Neural progenitor cell (in vitro differentiated cells): Measurements from ENCODE around the gene TRPM7. TPM values are rescaled to one million over a fixed set of nuclear protein-coding genes. Genes with fewer than 3 reads are reported as not detected.
"Not testable (repeated sequence)": the region's sequence is repeated elsewhere in the genome, so short reads cannot be mapped to it uniquely, and the experiment has no call there.

Source experiments
- DNase-seq: peaks from one replicate; pipeline ENCODE4 v3.0.0-alpha.2; 2016; ENCODE audit warnings: low spot score
- H2AFZ ChIP-seq: fragments of 200-600 bp; sonication (generic); replicated peaks from 2 replicates; pipeline ENCODE4 v1.6.1; 2016; ENCODE audit warnings: antibody characterized with exemption
- H3F3A ChIP-seq: fragments of 200-600 bp; sonication (generic); 2 replicates; pipeline ENCODE4 v1.6.1; 2016; ENCODE audit warnings: antibody characterized with exemption, low read depth
- H3K27ac ChIP-seq: fragments of 200-600 bp; sonication (generic); 2 replicates; pipeline ENCODE4 v1.5.1; 2016; ENCODE audit warnings: mild to moderate bottlenecking
- H3K27me3 ChIP-seq: fragments of 200-600 bp; sonication (generic); 2 replicates; pipeline ENCODE4 v1.6.1; 2016; ENCODE audit warnings: mild to moderate bottlenecking, moderate library complexity
- H3K36me3 ChIP-seq: fragments of 200-600 bp; sonication (generic); 2 replicates; pipeline ENCODE4 v1.5.1; 2016
- H3K4me1 ChIP-seq: fragments of 200-600 bp; sonication (generic); 2 replicates; pipeline ENCODE4 v1.6.1; 2016; ENCODE audit warnings: mixed run types
- H3K4me2 ChIP-seq: fragments of 200-600 bp; sonication (generic); 2 replicates; pipeline ENCODE4 v1.6.1; 2016
- H3K4me3 ChIP-seq: fragments of 200-600 bp; sonication (generic); 2 replicates; pipeline ENCODE4 v1.5.1; 2016
- H3K79me2 ChIP-seq: fragments of 200-600 bp; sonication (generic); 2 replicates; pipeline ENCODE4 v1.6.1; 2016; ENCODE audit warnings: low read depth
- H3K9ac ChIP-seq: fragments of 200-600 bp; sonication (generic); 2 replicates; pipeline ENCODE4 v1.6.1; 2016
- H3K9me3 ChIP-seq: fragments of 200-600 bp; sonication (generic); 2 replicates; pipeline ENCODE4 v1.5.1; 2016; ENCODE audit warnings: low read depth
- H4K20me1 ChIP-seq: fragments of 200-600 bp; sonication (generic); 2 replicates; pipeline ENCODE4 v1.6.1; 2016; ENCODE audit warnings: low read depth
- H3K27ac Mint-ChIP-seq: 3 replicates; pipeline ENCODE4 v1.8.0; 2021; ENCODE audit warnings: mixed read lengths
- H3K27me3 Mint-ChIP-seq: 2 replicates; pipeline ENCODE4 v1.8.0; 2022; ENCODE audit warnings: low read depth, mild to moderate bottlenecking, inconsistent platforms, moderate library complexity, mixed read lengths; ENCODE audit not compliant: insufficient read depth
- H3K36me3 Mint-ChIP-seq: 3 replicates; pipeline ENCODE4 v1.8.0; 2021; ENCODE audit warnings: mixed read lengths
- H3K4me1 Mint-ChIP-seq: 3 replicates; pipeline ENCODE4 v1.8.0; 2021; ENCODE audit warnings: mixed read lengths
- H3K4me3 Mint-ChIP-seq: 3 replicates; pipeline ENCODE4 v1.8.0; 2021; ENCODE audit warnings: mild to moderate bottlenecking, moderate library complexity, mixed read lengths
- H3K9me3 Mint-ChIP-seq: 3 replicates; pipeline ENCODE4 v1.8.0; 2020; ENCODE audit warnings: mixed read lengths
- EZH2 ChIP-seq: fragments of 200-600 bp; sonication (generic); IDR thresholded peaks from 2 replicates; pipeline ENCODE4 v1.6.1; 2017; ENCODE audit warnings: antibody characterized with exemption, mild to moderate bottlenecking, moderate library complexity
- EZH2phosphoT487 ChIP-seq: fragments of 200-600 bp; sonication (generic); IDR thresholded peaks from 2 replicates; pipeline ENCODE4 v1.6.1; 2017; ENCODE audit warnings: antibody characterized with exemption
- total RNA-seq: library from RNA; depleted of rRNA; stranded (reverse); fragments of >200 nt; gene quantifications from 2 replicates; pipeline ENCODE4 v1.2.3, GENCODE V29; 2015; ENCODE audit warnings: low replicate concordance
- TF ChIP-seq, protein P1 (sequence below): fragments of 200-600 bp; sonication (generic); IDR thresholded peaks from 2 replicates; pipeline ENCODE4 v1.5.1; 2017; ENCODE audit warnings: antibody characterized with exemption, mild to moderate bottlenecking

Gene TRPM7
- total RNA-seq, 1 donor from 2014 or later = 62.3 TPM

DNA sequence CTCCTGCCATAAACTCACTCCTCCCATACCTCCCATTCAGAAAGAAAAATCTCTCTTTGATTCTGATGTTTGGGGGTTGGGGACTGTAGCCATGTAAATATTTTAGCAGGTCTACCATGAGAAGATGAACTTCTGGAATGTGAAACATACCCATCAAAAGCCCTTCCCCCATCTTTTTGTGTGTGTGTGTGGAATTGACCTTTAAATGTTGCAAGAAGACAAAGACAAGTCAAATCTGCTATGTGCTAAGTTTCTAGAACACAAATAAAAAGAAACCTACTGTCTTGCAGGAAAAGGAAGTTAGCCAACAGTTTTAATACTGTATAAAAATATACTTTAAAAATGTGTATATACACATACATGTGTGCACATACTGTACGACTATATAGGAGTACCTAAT lies 110.4 kb downstream of the TRPM7 start:
- no peak for TF ChIP-seq EZH2phosphoT487
- no peak for TF ChIP-seq EZH2
- TF ChIP-seq, protein P1, sequence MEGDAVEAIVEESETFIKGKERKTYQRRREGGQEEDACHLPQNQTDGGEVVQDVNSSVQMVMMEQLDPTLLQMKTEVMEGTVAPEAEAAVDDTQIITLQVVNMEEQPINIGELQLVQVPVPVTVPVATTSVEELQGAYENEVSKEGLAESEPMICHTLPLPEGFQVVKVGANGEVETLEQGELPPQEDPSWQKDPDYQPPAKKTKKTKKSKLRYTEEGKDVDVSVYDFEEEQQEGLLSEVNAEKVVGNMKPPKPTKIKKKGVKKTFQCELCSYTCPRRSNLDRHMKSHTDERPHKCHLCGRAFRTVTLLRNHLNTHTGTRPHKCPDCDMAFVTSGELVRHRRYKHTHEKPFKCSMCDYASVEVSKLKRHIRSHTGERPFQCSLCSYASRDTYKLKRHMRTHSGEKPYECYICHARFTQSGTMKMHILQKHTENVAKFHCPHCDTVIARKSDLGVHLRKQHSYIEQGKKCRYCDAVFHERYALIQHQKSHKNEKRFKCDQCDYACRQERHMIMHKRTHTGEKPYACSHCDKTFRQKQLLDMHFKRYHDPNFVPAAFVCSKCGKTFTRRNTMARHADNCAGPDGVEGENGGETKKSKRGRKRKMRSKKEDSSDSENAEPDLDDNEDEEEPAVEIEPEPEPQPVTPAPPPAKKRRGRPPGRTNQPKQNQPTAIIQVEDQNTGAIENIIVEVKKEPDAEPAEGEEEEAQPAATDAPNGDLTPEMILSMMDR = no peak
- H3K9ac ChIP-seq = no peak overlapping the region
- DNase-seq = no peak
- peaks cover 15% of the 10 kb centered on the region for H3K36me3 Mint-ChIP-seq
- H3K4me3 ChIP-seq = no peak overlapping the region
- no peak overlapping the region for H3K4me2 ChIP-seq
- no peaks in the 10 kb centered on the region for H3K9me3 Mint-ChIP-seq
- no peak overlapping the region for H2AFZ ChIP-seq
- no peaks in the 10 kb centered on the region for H3K9me3 ChIP-seq
- no peak overlapping the region for H3K4me3 Mint-ChIP-seq
- no peaks in the 10 kb centered on the region for H3K79me2 ChIP-seq
- H3F3A ChIP-seq = peaks cover 7% of the 10 kb centered on the region
- no peaks in the 10 kb centered on the region for H3K27me3 ChIP-seq
- no peaks in the 10 kb centered on the region for H4K20me1 ChIP-seq
- H3K27ac Mint-ChIP-seq = no peak overlapping the region
- H3K27me3 Mint-ChIP-seq = peaks cover 2% of the 10 kb centered on the region
- H3K4me1 ChIP-seq = no peaks in the 10 kb centered on the region
- H3K27ac ChIP-seq = no peak overlapping the region
- H3K36me3 ChIP-seq = peaks cover 23% of the 10 kb centered on the region
- H3K4me1 Mint-ChIP-seq = no peaks in the 10 kb centered on the region

DNA sequence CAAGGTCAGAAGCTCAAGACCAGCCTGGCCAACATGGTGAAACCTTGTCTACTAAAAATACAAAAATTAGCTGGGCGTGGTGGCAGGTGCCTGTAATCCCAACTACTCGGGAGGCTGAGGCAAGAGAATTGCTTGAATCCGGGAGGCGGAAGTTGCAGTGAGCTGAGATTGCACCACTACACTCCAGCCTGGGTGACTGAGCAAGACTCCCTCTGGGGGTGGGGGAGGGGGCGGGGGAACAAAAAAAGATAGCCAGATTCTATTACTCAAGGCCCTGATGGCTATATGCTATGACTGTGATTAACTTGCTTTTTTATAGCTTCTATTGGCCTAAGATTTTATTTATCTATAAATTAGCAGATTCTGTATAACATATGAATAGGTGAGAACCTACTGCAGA lies 112.8 kb downstream of the TRPM7 start:
- not testable (repeated sequence) for H3K4me1 Mint-ChIP-seq, H3K9me3 ChIP-seq, H4K20me1 ChIP-seq, H3K27ac ChIP-seq, H3K4me3 ChIP-seq, H2AFZ ChIP-seq, H3K9me3 Mint-ChIP-seq, H3K79me2 ChIP-seq, H3F3A ChIP-seq, H3K27ac Mint-ChIP-seq, DNase-seq, H3K9ac ChIP-seq, H3K27me3 ChIP-seq, H3K4me1 ChIP-seq, H3K4me2 ChIP-seq, H3K27me3 Mint-ChIP-seq, H3K4me3 Mint-ChIP-seq
- peaks cover 19% of the 10 kb centered on the region for H3K36me3 ChIP-seq
- peaks cover 12% of the 10 kb centered on the region for H3K36me3 Mint-ChIP-seq

DNA sequence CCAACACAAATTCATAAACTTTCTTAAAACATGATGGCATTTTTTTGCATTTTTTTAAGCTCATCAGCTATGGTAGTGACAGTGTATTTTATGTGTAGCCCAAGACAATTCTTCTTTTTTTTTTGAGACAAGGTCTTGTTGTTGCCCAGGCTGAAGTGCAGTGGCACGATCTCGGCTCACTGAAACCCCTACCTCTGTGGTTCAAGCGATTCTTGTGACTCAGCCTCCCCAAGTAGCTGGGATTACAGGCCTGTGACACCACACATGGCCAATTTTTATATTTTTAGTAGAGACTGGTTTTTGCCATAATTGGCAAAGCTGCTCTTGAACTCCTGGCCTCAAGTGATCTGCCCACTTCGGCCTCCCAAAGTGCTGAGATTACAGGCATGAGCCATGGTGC lies 122.8 kb downstream of the TRPM7 start:
- Histone ChIP-seq H3K27me3 (no peaks in the 10 kb centered on the region), H3K79me2 (no peaks in the 10 kb centered on the region), H2AFZ (no peak overlapping the region), H3K9me3 (no peaks in the 10 kb centered on the region), H3K36me3 (no peaks in the 10 kb centered on the region), H3K4me3 (no peak overlapping the region), H3K9ac (no peak overlapping the region), H3K4me2 (no peak overlapping the region), H3K27ac (no peak overlapping the region), H3F3A (no peaks in the 10 kb centered on the region), H3K4me1 (no peaks in the 10 kb centered on the region), H4K20me1 (no peaks in the 10 kb centered on the region)
- Mint-ChIP-seq H3K27ac (no peak overlapping the region), H3K9me3 (no peaks in the 10 kb centered on the region), H3K4me1 (no peaks in the 10 kb centered on the region), H3K4me3 (no peak overlapping the region), H3K36me3 (peaks cover 10% of the 10 kb centered on the region), H3K27me3 (no peaks in the 10 kb centered on the region)
- TF ChIP-seq, protein P1 = no peak
- TF ChIP-seq EZH2phosphoT487 = no peak
- TF ChIP-seq EZH2 = no peak
- no peak for DNase-seq

DNA sequence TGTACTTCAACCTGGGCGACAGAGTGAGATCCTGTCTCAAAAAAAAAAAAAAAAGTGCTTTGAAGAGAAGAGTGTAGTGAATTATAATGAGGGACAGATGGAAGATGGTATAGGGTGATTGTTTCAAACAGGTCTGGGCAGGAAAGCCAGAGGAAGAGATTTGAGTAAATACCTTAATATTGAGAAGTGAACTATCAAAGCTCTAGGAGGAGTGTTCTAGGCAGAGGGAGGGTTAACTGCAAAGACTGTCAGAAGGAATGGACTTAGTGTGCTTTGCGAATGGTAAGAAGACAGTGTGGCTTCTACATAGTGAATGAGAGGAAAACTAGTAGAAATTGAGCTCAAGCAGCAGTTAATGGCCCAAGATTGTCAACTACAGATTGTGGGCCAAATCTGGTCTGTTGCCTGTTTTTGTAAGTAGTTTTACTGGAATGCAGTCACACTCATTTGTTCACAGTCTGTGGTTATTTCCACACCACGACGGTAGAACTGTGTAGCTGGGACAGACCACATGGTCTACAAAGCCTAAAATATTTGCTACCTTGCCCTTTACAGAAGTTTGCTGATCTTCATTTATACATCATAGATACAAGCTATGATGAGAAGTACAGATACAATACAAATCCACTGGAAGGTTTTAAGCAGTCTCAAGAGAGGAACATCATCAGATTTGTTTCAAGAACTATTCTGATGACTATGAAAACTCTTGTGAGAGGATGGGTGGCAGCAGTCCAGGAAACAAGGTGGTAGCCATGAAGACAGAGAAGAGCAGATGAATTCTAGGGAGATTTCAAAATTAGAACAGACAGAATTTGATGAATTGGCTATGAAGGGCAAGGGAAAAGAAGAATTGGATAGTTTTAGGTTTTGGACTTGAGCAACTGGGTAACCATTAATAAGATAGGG lies 123.6 kb downstream of the TRPM7 start:
- H3K36me3 Mint-ChIP-seq = peaks cover 8% of the 10 kb centered on the region
- no peaks in the 10 kb centered on the region for H3K9me3 Mint-ChIP-seq
- Histone ChIP-seq H3K27me3 (no peaks in the 10 kb centered on the region), H3K79me2 (no peaks in the 10 kb centered on the region), H3K9me3 (no peaks in the 10 kb centered on the region), H3F3A (no peaks in the 10 kb centered on the region), H3K4me2 (no peak overlapping the region), H3K9ac (no peak overlapping the region), H3K4me1 (no peaks in the 10 kb centered on the region), H3K36me3 (no peaks in the 10 kb centered on the region), H3K4me3 (no peak overlapping the region), H2AFZ (no peak overlapping the region), H4K20me1 (no peaks in the 10 kb centered on the region), H3K27ac (no peak overlapping the region)
- H3K27me3 Mint-ChIP-seq = no peaks in the 10 kb centered on the region
- no peak for DNase-seq
- no peak overlapping the region for H3K27ac Mint-ChIP-seq
- H3K4me3 Mint-ChIP-seq = no peak overlapping the region
- H3K4me1 Mint-ChIP-seq = no peaks in the 10 kb centered on the region
- TF ChIP-seq EZH2 (no peak), EZH2phosphoT487 (no peak)
- TF ChIP-seq, protein P1 = no peak
